NCI-H1436 treated with DMSO at 0.1 percent for 48 hours (cell line): Measurements from ENCODE around the gene CGREF1.

ENCODE experiments used
- DNase-seq: peaks from one replicate; lab custom pipeline; 2025; lab: John Stamatoyannopoulos, UW

Gene CGREF1

DNA sequence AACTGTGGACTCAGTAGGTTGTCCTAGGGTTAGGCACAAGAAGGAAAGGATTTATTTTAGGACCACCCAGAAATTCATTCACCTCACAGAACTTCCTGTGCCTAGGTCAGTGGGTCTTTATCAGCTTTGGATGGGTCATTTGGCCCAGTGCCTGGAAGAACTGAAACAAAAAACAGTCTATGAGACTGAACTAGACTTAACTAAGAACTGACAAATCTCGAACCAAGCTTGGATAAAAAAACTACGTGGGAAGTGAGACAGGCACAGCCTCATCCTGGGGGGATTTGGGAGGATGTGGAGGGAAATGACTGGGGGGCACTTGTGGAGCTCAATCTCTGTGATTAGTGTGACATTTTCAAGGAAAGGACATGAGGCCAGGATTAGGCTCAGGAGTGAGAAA, 45.1 kb downstream of the CGREF1 start:
- DNase-seq: no peak

DNA sequence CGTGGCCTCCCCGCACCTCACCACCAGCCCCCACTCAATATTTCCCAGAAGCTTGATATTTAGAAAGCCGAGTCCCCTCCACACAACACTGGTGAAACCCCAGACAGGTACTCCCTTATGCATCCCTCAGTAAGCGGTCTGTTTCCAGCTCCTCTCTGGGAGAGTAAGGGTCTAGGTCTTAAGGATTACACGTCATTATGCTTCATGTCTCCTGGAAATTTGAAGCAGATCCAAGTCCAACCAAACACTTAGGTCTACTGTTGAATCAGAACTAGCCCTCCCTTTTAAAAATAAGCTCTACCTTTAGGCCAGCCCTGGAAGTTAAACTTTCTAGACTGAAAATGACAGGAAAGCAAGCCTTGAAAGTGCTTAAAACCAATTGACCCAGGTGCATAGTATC, 46.0 kb downstream of the CGREF1 start:
- DNase-seq: no peak

DNA sequence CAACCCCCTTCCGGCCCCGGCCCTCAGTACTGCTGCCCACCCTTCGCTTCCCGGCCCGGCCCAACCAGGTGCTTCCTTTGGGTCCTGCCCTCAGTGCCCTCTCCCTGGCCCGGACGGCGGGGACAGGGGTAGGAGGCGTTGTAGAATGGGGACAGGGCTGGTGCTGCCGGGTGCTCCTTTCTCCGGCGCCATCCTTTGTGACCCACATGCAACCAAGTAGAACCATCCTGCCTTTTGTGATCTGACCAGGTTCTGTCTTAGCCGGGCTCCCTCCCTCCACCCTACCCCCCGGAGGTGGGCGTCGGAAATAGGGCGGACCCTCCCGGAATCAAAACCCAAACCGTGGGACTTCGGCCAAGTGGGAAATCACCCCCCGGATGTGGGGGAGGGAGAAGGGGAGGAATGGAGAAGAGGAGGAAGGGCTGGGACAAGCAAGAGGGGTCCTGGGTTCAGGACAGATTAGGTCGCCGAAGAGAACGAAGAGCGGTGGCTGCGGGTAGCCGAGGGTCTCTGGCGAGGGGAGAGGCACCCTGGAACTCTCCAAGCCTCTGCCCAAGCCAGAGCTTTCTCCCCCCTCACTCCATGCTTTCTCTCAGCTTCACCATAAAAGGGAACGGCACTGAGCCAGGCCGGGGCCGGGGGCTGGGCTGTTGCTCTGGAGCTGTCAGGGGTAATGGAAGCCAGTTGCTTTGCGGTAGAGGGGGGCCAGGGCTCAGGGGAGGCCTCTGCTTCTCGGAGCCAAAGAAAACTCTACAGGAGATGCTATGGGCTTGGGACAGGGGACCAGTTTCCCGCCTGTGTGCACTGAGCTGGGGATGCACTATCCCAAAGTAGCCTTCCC, 46.7 kb downstream of the CGREF1 start:
- no peak for DNase-seq

DNA sequence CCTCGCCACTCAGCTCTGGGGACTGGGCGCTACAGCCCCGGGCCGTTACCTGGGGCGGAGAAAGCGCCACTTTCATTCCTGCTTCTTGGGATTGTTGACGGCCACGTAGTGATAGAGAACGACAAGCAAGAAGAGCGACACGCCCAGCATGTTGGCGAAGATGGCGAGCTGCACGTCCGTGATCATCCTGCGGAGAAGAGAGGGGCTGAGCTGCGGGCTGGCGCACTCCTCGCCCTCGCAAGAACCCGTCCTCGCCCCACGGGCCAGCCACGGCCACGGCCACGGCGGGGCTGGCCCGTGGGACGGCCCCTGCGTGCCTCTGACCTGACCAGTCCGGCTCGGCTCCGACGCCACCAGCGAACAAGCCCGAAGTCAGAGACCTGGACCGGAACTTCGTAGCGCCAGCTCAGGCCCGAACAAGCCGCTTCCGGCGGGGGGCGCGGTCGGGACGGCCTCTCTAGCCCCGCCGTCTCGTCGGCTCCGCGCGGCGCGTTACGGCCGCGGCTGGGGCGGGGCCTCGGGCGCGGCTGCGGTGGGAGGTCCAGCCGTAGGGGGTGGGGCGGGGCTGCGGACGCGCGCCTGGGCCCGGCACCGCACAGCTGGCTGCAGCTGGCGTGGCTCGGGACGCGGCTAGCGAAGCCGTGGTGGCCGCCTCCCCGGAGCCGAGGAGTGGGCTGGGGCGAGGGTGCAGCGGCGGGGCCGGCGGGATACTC, 47.5 kb downstream of the CGREF1 start, which contains the start of gene OST4:
Gene OST4 (minus strand): TSS at position 378 of the 713 bp plus-strand sequence.
- peak; percentile 25 for DNase-seq

DNA sequence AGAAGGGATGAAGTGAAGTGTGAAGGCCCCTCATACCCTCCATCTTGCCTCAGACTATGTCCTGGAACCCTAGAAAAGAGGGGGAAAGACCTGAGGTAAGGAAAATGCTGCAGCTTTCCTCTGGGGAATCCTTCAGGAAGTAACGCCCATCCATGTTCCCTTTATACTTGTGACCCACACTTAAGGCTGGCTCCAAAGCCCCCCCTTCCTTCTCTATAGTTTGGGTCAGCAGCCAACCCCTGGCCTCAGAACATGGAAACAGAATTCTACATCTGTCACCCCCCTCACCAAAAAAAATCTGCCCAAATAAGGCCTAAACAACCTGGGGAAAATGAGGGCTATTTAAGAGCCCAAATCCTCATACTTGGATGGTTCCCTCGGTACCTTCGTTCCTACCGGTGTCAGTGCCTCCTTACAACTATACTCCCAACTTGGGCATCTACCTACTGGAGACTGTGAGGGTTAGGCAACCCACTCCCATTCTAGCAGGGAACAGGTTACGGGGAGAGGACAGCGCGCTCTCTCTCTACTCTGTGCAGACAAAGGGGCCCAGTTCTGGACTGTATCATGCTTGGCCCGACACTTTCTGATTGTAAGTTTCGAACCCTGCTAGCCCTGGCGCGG, 48.2 kb downstream of the CGREF1 start:
- DNase-seq: no peak

DNA sequence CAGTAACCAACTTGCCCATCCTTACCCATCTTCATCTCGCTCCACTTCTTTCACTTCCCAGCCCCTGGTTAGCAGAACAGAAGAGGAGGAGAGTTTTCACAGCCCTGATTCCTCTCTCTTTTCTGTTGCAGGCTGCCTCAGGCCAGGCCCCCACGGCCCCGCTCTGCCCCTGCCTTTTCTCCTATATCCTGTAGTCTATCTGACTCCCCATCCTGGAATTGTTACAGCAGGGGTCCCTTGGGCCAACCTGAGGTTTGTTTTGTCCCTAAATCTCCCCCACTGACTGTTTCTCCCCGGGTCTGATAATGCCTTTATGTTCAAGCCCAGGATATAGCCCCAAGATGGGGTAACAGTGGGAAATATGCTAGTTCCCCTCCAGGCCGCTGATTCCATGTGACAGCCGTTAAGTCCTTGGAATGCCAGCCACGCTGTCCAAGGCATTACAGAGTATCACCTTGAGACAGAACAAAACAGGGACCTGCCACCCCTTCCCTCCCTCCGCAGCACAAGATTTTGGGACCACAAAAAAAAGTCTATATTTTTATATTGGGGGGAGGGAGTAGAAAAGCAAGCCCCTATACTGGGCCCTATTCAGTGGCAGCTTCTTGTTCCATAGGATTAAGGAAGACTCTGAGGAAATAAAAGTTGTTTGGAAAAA, 48.8 kb downstream of the CGREF1 start:
- DNase-seq: no peak

DNA sequence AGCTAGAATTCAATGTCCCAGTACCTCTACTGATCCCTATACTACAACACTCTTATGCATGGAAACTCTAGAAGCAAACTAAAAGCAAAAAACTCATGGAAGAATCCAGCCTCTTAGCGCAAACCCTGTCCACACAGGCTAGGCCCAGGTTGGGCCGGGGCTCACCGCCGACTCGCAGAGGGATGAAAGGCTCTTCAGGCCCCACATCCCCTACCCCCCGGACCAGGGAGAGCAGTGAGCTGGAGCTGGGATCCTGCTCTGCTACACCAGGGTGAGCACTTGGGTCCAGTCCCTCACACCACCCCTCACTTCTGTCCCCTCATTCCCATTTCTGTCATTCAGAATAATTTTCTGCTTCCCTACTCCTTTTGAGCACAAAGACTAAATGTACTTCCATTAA, 49.5 kb downstream of the CGREF1 start:
- no peak for DNase-seq

DNA sequence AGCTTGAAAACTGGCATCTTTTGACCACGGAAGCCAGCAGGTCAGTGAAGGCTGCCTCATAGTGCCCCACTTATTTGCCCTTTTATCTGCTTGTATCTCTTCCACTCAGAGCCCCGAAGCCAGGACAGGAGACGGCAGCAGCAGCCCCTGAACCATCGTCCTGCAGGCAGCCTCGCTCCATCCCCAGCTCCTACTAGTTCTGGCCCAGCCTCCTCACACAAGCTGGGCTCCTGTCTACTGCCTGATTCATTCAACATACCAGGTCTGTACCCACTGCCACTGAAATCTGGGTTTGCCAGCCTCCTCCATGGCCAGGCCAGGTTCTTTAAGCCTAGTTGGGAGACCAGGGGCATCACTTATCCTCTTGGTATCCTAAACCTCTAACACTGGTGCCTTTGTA, 51.5 kb downstream of the CGREF1 start:
- DNase-seq: no peak

DNA sequence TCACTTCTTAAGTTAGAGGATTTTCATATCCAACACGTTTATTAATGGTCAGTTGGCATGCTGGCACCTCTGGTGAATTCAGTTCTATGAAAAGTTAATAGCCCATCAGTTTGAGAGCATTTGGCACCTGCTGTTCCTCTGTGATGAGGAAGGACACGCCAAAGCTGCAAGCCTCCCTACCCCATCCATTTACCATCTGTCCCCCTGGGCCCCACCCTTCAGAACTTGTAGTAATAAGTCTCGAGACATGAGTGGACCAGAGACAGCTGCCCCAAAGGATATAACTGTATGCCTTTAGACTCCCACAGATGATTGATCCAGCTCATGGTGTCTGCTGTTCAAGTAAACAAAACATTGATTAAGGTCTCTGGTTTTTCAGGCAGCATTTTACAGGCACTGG, 53.8 kb downstream of the CGREF1 start:
- DNase-seq: no peak

DNA sequence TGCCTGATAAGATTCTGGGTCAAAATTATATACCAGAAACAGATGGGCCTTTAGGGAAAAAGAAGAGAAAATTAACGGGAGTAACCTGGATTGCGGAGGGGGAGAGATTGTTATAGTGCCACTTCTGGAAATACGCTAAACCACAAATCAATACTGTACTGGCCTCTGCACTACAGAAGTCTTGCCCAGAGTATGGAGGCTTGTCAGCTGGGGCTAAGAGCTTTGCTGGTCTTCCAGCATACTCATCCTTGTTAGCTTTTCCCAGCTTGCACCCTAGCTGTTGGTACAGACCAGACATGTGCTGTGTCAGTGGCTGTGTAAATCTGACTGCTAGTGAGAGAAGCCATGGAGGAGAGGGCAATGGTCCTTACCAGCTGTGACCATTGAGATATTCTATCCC, 58.6 kb downstream of the CGREF1 start:
- no peak for DNase-seq

DNA sequence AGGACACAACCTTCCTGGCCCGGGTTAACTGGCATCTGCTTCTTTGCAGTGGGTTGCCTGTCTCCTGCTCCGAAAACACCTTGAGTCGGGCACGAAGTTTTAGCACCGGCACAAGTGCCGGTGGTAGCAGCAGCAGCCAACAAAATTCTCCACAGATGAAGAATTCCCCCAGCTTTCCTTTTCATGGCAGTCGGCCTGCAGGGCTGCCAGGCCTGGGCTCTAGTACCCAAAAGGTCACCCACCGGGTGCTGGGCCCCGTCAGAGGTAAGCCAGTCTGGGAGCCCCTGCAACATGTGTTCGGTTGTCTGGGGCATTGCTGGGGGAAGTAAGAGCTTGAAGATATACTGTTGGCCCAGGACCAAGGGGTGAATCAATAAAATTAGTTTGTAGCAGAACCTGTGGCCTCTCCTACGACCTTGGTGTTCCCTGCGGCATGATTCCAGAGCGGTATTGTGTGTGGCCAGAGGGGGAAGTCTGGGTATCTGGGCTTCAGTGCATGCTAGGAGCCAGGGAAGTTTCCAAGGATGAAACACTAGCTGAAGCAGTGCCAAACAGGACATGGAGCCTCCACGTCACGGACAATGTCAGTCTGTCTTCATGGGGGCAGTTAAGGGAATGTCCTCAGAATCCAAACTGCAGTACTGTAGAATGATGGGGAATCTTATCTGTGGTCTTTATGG, 59.6 kb downstream of the CGREF1 start:
- DNase-seq: no peak

DNA sequence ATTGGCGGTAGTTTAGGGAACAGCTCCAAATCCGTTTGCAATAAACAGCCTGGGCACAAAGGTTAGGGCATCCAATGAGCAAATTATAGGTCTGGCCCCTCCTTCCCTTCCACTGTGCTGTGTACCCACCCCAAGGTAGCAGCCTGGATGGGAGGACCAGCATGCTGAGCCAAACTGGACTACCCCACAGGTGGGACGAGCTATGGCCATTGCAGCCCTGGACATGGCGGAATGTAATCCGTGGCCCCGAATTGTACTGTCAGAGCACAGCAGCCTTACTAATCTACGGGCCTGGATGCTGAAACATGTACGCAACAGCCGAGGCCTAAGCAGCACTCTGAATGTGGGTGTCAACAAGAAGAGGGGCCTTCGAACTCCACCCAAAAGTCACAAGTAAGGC, 60.7 kb downstream of the CGREF1 start:
- DNase-seq: no peak

DNA sequence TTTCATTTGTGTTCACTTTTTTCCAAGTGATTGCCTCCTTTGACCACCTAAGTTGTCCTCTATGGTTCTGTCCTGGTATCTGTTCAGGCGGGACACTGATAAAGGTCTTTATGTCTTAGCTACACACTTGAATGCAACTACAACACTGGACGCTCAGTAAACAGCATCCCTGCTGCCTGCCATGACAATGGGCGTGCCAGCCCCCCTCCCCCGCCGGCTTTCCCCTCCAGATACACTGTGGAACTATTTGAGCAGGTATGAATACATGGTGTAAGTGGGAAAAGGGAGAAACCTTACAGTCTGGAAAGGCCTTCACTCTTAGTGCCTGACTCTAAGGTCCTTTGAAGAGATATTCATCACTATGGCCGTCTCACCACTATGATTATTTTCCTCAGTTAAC, 61.7 kb downstream of the CGREF1 start:
- no peak for DNase-seq

DNA sequence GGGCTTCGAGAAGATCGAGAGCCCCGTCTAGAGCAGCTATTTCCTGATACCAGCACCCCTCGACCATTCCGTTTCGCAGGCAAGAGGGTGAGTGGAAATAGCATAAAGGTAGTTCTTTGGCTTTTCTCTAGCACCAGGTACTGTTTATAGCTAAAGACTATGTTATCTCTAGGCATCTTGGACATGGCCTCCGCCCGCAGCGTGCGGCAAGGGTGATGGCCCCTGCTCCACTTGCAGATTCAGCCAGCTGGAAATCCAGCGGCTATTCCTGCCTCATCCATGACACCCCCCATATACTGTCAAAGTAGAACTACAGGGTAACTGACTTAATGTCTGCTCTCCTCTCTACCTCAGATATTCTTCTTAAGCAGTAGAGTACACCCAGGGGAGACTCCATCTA, 64.2 kb downstream of the CGREF1 start:
- no peak for DNase-seq

DNA sequence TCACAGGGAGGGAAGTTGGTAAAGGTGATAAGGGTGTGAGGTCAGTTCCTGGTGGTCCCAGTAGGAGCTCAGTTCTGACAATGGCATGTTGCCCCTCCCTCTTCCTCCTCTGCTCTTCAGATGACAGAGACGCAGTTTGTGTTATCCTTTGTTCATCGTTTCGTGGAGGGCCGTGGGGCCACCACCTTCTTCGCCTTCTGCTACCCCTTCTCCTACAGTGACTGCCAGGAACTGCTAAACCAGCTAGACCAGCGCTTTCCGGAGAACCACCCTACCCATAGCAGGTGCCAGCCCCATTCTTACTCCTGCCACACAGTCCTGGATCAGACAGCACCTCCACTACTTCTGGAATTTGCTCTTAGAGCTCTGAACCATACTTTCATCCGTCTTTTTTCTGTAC, 65.2 kb downstream of the CGREF1 start:
- DNase-seq: no peak

DNA sequence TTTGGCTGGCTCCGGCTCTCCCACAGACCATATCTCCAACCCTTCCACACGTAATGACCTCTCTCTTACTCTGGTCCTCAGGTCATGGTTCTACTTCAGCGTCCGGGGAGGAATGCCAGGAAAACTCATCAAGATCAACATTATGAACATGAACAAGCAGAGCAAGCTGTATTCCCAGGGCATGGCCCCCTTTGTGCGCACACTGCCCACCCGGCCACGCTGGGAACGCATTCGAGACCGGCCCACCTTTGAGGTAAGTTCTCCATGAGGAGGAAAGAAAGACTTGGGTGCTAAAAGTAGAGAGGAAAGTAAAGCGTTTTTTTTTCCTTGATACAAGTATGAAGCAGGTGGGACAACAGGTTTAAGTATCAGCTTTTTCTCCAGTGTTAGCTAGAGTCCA, 65.6 kb downstream of the CGREF1 start:
- no peak for DNase-seq

DNA sequence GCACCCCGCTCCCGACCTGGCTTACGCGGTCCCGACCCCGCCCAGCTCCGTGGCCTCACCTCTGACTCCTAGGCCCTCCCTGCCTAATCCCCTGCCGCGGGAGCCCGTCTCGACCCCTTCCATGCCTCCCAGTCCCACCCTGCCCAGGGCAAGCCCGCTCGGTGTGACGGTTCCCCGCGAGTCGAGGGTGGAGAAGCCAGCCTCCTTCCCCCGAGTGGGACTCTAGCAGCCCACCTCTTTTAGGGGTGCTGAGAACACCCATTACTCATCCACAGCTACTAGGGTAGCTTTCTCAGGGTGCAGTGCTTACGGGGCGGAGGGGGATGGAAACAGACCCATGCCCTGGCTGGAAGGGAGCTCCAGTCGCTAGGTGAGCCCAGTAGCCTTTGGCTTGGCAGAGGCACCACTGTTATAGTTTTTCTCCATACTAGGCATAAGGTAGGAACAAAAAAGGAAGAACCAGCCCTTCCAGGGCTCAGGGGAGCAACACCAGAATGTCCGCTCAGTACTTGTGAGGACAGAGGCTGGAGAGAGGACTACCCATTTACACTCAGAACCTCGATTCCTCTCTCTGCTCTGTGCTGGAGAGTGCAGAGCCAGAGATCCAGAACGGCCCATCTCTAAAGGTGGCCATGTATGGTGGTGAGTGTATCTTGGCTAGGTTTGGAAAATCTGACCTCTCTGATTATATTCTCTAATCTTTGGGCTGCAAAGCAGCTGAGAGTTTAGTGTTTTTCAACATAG, 66.9 kb downstream of the CGREF1 start:
- DNase-seq: no peak

DNA sequence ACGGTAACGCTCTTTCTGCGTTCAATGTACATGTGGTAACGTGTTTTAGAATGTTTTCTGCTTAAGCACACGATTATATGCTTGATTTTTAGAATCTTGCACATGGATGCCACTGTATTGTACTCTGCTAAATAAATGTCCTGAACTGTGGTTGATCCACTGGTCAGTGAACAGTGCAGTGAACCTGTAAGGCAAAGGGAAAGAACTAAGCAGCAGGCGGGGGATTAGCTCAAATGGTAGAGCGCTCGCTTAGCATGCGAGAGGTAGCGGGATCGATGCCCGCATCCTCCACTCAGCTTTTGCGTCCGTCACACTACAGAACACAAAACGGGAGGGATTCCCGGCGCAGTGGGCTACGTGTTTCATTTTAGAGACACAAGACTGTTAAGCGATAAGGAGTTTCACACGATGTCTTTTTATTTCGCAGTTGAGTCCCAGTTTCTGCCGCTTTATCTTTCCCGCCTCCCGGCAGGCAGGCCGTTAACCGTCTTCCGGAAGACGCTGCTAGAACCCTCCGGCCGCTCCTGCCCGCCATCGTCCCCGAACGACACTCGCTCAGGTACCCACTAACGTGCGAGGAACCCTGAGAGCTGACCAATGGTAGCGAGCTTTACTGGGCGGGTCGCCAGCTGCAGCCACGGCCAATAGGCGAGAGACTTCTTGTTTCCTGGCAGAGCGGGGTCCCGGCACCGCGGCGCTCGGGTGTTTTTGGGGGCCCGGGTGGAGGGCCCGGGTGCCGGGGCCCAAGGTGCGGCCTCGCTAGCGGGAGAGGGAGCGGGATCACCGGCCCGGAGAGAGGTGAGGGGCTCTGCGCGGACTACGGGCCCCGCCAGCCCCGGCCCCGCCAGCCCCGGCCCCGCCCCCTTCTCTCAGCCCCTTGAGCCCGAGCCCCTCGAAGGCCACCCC, 67.7 kb downstream of the CGREF1 start, which contains the start of gene AGBL5:
Gene AGBL5 (plus strand): TSS at position 673 of the 906 bp plus-strand sequence. CDS start 1,291 bp downstream, outside the sequence.
- DNase-seq: peak; percentile 80
